NCI-H1417 treated with DMSO at 0.1 percent for 48 hours (cell line): ENCODE data around the gene ORC5.
A peak's percentile ranks its signal among the peaks of the same experiment; 100 is the strongest.
"Not testable (repeated sequence)": the region's sequence is repeated elsewhere in the genome, so short reads cannot be mapped to it uniquely, and the experiment has no call there.

Source experiments
- DNase-seq: peaks from one replicate; lab custom pipeline; 2025; lab: John Stamatoyannopoulos, UW

Gene ORC5

DNA sequence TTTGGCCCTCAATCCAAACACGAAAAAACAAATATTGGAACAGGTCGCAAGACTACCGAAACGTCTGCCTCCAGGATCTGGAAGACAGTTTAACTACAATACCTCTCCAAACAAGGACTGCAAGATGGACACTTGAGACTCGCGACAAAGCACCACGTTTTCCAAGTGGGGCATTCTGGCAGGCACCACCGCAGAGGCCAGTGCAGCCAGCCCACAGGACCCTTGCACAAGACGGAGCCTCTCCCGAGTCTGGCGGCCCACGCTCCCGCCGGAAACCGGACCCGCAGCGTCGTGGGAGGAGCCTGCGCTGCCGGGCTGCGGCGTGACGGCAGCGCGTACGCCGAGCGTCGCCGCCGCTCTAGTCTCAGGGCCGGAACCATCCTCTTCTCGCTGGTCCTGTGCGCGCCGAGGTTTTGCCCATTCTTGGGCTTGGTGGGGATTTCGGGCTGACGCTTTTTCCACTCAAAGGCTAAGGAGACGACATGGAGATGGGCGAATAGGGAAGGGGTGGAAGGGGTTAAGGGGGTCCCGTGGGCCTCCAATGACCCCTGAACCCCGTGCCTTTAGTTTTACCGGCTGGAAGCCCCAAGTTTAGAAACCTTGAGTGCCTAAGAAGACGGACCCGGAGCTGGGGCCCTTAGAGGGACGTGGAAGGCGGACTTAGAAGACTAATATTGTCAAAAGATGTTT, at the start of gene ORC5:
Gene ORC5, minus strand, starts transcription at position 283 of the 690 bp plus-strand sequence. Its CDS starts 109 bp downstream, at position 174.
- peak; percentile 73 for DNase-seq

DNA sequence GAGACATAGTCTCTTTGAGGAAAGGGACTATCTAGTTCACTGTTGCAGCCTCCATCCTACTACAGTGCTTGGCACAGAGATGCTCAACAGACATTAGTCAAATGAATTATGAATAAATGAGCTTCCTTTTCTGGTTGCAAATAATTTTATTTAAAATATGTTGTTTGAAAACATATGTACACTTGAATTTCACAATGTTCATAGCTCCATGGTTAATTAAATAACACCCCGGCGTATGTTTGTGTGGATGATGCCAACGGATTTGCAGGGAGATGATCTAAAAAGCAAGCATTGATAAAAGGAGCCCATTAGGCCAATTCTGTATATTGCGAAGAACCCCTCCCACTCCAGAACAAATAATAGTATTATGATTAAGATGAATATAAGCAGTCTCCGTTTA, 47.8 kb upstream of the ORC5 start:
- no peak for DNase-seq

DNA sequence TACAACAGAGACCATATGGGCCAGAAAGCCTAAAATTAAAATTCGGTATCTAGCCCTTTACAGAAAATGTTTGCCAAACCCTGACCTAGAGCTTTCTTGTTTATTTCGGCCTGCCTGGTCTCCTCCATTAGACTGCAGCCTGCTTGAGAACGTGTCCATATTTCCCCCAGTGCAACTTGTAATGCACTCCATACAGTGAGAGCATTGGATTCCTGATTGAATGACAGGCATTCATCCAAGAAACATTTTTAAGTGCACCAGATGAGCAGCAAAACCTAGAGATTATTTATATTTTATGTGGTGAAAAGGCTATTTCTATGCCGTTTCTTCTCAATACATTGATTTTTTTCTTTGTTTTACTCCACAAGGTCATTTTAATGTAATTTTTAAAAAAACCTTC, 47.4 kb upstream of the ORC5 start:
- no peak for DNase-seq

DNA sequence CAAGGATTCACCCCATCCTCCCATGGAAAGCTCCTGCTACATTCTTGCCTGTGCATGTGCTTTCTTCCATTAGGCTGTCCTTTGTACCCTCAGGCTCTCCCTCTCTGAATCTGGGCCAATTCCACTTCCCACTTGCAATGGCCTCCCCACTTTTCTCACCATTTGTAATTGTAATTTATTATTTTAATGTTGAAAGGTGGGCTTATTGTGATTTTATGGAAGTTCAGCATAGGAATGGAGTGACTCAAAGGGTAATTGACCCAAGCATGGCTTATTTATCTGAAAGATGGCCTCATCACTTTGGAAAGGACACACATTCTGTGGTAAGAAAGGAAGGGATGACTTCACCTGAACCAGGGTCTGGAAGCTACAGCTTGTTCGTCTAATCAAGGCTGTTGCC, 46.9 kb upstream of the ORC5 start:
- no peak for DNase-seq

DNA sequence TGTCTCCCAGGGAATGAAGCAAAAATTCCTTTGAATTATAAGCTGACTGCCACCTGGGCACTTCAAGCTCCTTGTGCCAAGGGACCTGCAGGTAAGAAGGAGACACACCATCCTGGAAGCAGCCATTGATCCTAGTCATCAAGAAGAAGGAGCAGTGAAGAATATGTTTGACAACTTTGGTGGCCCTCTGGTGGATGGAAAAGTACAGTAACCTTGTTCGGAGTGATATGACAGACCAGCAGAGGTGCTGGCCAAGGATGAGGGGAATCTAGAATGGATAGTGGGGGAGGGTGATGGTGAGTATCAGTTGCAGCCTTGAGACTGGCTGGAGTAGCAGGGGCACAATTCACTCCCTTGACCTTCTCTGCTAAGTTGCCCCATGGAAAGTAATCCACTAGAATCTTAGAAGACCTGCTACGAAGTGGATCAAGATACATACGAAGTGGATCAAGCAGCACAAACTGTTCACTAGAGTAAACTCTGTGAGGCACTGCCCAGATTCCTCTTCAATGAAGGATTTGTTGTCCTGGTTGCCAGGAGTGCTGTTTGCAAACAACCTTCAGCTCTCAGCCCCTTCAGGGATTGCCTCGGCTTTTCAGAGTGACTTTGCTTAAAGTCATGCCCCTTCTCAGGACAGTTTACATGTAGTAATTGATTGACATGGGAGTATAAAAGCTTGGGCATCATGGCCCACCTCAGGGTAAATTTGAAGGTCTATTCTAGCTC, 44.8 kb upstream of the ORC5 start:
- no peak for DNase-seq

DNA sequence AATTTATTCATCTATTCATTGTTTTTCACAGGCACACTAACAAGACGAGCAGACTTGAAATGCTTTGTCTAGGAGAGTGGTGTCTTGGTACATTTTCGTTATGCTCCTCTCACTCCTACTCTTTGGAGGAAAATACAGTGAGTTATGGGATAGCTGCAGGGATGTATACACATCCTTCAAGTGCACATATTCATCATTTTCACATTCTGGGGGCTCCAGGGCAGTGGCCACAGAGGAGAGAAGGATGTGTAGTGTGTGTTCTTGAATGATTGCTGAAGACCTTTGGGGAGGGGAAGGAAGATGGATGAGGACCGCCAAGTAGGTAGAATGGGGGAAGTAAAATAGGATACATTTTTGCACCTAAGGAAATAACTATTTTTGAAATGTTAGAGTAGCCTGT, 34.8 kb upstream of the ORC5 start:
- no peak for DNase-seq

DNA sequence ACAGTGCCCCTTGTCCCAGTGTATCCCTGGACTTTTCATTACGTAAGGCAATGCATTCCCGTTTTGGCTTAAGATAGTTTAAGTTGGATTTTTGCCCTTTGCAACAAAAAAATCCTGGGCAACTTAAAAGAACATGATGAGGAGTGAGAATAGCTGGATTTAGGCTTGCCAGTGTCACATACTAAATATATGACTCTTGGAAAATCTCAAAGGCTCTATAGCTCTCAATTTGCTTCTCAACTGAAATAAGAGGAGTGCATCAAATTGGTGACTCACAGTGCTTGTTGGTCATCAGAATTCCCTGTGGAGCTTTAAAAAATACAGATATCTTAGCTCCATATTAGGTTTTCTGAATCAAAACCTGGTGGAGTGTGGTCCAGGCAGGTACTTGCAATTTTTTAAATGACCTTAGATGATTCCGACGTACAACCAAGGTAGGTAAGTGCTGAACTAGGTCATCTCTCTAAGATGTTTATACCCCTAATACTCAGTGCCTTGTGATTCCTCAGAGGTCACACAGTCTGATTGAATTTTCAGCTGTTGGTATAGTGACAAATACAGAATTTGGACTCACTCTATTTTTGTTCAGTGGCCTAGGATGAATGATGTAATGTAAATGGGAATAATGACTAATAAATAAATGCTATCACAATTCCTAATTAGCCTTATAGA, 33.9 kb upstream of the ORC5 start:
- no peak for DNase-seq

DNA sequence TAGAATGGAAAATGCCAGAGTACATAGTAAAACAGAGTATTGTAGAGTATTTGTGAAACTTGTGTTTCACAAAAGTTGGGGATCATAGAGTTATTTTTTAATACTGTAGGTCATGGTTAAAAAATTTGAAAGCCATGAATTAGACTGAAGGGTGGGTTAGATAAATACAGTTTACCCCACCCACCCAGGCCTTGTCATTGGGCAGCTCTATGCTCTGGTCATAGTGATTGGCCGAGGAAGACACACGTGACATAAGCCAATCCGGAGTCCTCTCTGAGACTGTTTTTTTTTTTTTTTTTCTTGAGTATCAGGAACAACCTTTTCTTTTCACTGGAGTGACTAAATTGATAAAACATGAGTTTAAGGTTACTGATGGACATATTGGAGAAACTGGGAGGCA, 33.3 kb upstream of the ORC5 start:
- no peak for DNase-seq

DNA sequence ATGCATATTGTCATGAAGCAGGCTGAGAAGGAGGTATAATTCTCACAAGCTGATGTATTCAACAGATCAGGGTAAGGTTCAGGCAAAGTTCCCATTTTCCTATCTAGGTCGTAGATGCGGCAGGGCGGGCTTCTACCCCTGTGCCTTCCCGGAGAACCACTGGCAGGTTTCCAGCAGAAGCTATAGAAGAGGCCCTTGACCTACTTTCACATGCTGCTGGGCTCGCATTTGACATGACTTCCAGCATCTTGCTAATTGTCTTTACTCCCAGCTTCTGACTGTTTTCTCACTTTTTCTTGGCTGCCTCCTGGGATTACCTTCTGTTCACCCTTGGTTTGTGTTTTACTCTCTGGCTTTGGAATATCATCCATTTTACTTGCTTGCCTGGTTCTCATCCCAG, 32.6 kb upstream of the ORC5 start:
- DNase-seq: no peak

DNA sequence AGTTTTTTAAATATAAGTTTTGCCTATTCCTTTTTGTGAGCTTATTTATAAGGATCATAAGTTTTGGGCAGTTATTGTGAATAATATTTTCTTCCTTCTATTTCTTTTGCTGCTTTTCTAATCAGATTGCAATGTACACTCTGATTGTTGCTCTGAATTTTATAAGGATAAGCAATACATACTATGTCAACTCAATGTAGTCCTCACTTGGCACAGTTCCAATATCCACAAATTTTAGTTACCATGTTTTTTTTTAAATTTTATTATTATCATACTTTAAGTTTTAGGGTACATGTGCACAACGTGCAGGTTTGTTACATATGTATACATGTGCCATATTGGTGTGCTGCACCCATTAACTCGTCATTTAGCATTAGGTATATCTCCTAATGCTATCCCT, 27.2 kb upstream of the ORC5 start:
- DNase-seq: not testable (repeated sequence)

DNA sequence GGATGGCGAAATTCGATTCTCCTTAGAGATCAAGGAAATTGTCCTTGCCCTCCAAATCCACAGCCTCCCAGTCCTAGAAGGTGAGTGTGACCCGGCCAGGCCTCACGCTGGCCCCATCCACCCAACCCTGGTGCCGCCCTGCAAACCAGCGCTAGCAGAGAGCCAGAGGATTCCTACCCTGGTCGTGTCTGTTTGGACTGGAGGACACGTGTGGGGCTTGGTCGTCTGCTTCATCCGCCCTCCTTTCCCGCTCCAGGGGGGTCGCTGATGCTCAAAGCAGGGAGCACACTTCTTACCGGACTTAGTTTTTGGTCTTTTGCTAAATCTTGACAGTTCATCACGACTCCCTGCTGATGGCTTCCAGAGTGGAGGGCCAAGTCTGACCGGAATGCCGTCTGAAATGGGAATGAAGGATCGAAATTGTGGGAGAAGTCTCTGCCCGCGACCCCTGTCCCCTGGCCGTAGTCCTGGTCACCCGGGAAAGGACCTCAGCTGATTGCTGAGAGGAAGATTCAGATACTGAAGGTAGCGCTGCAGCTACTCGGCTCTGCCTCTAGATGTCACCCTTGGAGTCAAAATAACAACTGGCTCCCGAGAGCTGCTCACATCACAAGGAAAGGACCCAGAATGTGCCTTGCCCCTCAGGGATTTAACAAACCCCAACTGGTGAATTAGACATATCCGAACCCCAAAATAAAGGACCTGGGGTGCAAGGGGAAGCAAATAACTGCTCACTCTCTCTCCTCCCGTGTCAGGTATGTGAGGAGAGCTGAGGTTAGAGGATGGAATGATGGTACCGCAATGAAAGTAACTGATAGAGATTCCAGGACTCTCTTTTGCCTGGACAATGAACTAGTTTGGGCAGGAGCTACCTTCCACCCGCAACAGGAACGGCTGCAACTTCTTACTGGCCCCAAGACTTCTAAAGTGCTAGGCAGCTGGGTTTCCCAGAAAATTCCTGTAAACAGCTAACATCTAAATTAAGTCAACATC, 23.5 kb upstream of the ORC5 start:
- no peak for DNase-seq

DNA sequence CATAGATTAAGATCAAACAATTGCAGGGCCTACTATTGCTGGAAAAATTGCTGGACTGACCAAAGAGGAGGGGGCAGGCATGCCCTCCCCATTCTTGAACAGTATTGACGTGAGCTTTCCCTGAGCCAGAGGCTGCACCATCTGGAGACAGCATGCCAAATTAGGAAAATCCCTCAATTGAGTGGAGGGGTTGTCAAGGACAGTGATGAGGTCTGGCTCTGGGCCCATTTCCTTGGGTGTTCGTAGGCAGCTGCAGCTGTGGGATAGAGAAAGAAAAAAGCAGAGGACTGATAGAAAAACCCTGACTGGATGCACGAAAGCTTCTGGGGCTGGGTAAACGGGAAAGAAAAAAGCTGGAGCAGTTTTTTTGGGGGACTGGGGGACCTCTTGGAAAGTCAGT, 22.8 kb upstream of the ORC5 start:
- no peak for DNase-seq

DNA sequence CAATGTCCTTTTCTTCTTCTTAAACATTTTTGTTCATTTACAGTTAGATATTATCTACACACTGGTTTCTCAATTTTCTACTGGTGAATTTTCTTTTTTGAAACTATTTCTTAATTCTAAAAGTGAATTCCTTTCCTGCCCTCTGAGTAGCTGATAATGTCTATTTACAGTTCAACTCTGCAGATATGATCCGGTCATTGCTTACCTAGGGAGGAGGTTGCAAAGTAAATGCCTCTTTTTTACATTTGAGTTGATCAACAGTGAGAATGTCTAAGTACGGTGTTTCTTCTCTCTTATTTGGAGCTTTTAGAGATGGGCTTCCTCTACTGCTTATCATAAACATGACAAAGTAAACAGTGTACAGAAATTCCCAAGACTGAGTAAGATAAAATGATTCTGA, 20.6 kb upstream of the ORC5 start:
- no peak for DNase-seq

DNA sequence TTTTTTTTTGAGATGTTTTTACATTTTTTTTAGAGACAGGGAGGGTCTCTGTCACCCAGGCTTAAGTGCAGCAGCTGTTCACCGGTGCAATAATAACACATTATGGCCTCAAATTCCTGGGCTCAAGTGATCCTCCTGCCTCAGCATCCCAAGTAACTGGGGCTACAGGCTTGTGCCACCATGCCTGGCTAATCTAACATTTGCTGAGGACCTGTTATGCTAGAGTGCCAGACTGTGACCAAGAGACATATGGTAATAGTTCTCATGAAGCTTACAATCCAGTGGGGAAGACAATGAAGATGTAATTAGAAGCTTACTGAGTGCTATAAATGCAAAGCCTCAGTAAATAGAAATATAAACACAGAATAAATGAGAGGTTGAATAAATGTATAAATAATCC, 17.6 kb upstream of the ORC5 start:
- DNase-seq: no peak

DNA sequence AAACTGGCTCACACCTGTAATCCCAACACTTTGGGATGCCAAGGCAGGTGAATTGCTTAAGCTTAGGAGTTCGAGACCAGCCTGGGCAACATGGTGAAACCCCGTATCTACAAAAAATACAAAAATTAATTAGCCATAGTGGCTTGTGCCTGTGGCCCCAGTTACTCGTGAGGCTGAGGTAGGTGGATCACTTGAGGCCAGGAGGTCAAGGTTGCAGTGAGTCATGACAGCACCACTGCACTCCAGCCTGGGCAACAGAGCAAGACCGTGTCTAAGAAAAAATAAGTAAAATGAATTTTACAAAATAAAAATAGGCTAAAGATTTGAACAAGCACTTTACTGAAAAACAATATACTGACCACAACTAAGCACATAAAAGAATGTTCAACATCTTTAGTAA, 9.8 kb upstream of the ORC5 start:
- DNase-seq: no peak

DNA sequence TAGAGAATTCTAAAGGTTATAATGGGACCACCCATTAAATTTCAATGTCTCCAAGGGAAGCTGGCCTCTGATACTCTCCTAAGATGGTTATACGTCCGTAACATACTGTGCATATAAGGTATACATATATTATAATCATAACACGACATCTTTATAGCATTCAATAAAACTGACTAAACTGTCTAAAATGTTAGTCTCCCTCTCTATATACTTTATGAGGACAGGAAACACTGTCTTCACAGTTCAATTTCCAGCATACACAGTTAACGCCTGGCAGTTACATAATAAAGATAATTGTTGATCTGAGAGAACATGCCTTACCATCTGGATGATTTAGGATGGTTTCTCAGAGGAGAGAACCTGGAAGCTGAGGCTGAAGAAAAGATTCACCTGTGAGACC, 1.2 kb upstream of the ORC5 start:
- no peak for DNase-seq

DNA sequence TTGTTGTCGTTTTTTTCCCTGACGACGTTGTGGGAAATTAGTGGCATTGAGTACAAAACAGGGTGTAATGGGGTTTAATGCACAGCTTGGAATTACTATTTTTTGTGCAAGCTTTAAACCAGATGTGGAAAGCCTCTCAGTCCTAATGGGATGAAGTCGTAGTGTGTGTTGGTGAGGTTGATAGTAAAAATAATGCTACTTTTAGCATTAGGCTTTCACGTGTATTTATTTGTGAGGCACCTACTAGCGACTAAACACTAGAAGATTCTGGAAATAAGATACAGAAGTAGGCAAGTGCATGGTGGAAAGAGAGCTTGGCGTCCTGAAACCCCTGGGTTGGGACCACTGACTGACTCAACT, 588 bp upstream of the ORC5 start:
- no peak for DNase-seq

DNA sequence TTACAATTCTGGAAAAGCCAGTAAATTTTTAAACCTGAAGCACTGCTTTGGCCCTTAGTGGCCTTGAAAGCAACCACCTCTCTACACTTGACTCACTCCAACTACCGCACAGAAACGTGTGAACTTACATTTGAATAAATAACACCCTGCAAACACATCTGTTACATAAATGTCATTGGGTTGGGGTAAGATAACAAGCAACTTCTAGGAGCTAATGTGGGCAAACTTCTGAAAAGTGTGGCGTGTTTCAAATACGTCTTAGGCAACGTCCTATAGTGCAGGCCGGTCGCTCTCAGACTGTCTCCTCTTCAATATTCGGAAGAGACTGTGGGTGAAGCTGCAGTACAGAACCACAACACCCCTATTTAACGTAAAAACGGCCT, 474 bp downstream of the ORC5 start:
- no peak for DNase-seq

DNA sequence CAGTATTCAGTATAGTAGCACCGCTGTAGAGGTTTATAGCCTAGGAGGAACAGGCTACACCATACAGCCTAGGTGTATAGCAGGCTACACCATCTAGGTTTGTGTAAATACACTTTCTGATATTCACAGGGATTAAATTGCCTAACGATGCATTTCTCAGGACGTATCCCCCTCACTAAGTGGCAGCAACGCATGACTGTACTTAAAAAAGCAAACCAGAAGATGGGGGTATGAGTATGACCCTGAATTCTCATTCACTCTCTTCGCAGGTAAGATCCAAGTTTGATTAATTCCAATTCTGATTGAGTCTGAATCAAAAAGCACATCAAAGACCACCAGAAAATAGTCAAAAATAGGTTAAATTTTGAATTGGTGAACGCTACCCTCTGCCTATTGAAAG, 972 bp downstream of the ORC5 start:
- no peak for DNase-seq

DNA sequence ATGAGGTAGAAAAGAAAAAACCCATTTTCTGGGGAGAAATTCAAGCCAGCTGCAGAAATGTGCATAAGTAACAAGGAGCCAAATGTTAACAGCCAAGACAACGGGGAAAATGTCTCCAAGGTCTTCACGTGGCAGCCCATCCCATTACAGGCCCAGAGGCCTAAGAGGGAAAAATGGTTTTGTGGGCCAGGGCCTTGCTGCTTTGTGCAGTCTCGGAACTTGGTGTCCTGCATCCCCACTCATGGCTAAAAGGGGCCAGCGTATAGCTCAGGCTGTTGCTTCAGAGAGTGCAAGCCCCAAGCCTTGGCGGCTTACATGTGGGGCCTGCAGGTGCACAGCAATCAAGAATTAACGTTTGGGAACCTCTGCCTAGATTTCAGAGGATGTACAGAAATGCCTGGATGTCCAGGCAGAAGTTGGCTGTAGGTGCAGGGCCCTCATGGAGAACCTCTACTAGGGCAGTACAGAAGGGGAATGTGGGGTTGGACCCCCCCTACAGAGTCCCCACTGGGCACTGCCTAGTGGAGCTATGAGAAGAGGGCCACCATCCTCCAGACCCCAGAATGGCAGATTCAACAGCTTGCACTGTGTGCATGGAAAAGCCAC, 9.0 kb downstream of the ORC5 start:
- no peak for DNase-seq

DNA sequence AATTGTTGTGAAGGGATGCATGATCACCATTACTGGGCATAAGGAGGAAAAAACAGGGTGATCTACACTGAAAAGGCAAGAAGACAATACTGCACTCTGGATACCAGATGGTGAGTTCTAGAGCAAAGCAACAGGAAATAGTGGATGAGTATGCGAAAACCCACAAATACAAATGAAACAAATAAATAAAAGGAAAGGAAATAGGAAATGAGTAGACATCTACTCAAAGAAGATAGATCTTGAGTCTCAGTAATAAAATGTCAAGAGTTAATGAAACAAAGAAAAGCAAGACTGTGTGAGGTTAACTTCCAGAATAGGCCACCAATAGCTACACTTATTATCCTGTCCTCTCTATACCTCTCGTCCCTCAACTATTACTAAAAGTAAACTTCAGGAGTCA, 11.7 kb downstream of the ORC5 start:
- DNase-seq: no peak

DNA sequence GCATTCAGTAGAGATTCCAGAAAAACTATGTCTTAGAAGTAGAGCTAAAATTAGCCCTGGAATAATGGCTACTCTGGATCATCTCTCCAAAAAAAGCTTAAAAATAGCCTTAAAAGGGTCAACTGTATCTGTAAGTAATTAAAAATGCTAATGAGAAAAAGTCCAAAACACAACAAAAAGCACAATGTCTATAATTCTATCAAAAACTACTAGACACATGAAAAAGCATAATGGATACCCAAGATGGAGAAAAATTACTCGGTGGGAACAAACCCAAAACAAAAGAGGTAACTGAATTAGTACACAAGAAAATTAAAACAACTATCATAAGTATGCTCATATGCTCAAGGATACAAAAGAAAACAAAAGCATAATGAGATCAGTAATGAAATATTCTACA, 15.4 kb downstream of the ORC5 start:
- DNase-seq: no peak
